Jurkat, Clone E6-1 (cell line): ENCODE data around the gene TEF. TPM values are rescaled to one million over a fixed set of nuclear protein-coding genes. Genes with fewer than 3 reads are reported as not detected.
A peak's percentile ranks its signal among the peaks of the same experiment; 100 is the strongest.

Source experiments
- DNase-seq: peaks from one replicate; pipeline ENCODE4 v3.0.0-alpha.2; 2011; ENCODE audit warnings: low read depth, low spot score
- H3K4me3 ChIP-seq: 2 replicates; pipeline ENCODE4 v1.5.1; 2011; ENCODE audit warnings: mild to moderate bottlenecking, low read length, control low read depth, moderate library complexity
- polyA plus RNA-seq: library from polyadenylated mRNA; unstranded; fragments of >200 nt; gene quantifications from one replicate; pipeline ENCODE4 v1.2.1, GENCODE V29; 2012; ENCODE audit warnings: missing spikeins; ENCODE audit not compliant: insufficient read length, insufficient read depth

The TEF gene, protein sequence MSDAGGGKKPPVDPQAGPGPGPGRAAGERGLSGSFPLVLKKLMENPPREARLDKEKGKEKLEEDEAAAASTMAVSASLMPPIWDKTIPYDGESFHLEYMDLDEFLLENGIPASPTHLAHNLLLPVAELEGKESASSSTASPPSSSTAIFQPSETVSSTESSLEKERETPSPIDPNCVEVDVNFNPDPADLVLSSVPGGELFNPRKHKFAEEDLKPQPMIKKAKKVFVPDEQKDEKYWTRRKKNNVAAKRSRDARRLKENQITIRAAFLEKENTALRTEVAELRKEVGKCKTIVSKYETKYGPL
- 6.2 TPM for polyA plus RNA-seq

DNA sequence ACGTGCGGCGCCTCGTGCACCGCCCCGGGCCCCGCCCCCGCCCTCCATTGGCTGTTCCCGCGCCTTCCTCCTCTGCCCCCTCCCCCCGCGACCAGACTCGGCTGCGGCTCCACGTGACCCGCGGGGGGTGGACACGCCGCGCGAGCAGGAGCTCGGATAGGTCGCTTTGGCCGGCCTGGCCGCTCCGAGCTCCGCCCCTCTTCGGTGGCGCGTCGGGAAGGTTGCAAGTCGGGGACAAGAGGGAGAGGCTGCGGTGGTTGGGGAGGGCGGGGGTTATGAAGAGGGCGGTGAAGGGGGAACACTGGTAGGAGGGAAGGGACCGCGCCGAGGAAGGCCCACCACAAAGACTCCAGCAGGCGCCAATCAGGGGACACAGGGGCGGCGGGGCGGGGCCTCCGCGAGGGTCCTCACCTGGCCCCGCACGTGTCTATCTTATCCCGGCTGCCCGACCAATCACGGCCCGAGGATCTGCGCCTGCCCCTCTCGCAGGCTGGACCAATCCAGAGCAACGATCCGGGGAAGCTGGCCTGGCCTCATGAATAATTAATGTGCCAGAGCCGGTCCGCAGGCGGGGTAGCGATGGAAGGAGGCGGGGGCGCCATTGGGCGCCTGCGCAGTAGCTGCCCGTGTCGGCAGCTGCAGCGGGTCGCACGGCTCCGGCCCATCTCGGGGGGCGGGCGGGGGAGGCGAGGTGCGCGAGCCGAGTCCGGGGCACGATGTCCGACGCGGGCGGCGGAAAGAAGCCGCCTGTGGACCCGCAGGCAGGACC, at the start of gene TEF:
Gene TEF (plus strand): TSS at position 614 of the 769 bp plus-strand sequence. CDS start 103 bp downstream, at position 717.
- peak; percentile 97 for DNase-seq
- H3K4me3 ChIP-seq = peak within 1 kb of the TSS; percentile 55

GRCh38 chr22:41332217-41332939, 49.4 kb upstream of the TEF start:
- no peak overlapping the region for H3K4me3 ChIP-seq
- DNase-seq = no peak

GRCh38 chr22:41333806-41334205, 47.9 kb upstream of the TEF start:
- H3K4me3 ChIP-seq = no peak overlapping the region
- no peak for DNase-seq

GRCh38 chr22:41334215-41334614, 47.5 kb upstream of the TEF start:
- H3K4me3 ChIP-seq = no peak overlapping the region
- no peak for DNase-seq

- H3K4me3 ChIP-seq = no peak overlapping the region
- DNase-seq = no peak
Measured at GRCh38 chr22:41334951-41335635, 46.6 kb upstream of the TEF start.

DNA sequence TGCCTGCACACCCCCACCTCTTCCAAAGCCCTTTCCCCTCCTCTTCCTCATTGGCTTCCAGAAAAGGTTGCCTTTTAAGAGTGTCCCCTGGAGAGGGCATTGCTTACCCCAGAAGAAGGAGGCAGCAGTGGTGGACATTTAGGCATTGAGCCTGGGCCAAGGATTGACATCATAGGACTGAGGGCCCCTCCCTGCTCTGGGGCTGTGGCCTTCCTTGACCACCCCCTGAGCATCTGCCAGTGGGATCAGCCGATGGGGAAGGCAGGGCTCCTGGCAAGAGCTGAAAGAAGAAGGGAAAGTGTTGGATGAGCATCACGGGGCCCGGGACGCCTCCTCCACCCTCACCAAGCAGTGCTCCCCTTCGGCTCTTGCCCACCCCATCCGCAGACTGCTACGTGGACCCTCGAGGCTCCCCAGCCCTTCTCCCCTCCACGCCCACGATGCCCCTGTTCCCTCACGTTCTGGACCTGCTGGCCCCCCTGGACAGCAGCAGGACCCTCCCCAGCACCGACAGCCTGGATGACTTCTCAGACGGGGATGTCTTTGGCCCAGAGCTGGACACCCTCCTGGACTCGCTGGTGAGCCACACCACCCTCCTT, 43.0 kb upstream of the TEF start:
- no peak overlapping the region for H3K4me3 ChIP-seq
- no peak for DNase-seq

DNA sequence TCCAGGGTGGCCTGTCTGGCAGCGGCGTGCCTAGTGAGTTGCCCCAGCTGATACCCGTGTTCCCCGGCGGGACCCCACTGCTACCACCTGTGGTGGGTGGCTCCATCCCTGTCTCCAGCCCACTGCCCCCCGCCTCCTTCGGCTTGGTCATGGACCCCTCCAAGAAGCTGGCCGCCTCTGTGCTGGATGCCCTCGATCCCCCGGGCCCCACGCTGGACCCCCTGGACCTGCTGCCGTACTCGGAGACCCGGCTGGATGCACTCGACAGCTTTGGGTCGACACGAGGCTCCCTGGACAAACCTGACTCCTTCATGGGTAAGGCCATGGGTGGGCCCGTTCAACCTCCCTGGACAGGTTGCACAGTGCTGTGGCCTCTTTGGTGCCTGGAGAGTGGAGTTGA, 41.9 kb upstream of the TEF start:
- DNase-seq = no peak
- H3K4me3 ChIP-seq = no peak overlapping the region

DNA sequence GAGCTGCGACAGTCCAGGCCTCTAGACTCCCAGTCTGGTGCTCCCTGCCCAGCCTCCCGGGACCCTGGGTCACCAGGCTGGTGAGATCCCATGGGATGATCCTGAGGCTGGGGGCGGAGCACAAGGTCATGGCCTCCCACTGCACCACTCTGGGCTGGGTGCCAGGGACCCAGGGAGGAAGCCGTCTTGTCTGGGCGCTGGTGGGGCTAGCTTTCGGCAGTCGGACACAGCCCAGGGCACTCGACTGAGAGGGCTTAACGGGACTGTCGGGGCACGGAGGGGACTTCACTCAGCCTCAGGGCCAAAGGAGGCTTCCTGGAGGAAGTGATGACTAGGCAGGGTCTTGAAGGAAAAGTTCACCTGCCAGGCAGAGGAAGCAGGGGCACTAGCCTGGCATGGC, 41.4 kb upstream of the TEF start:
- no peak overlapping the region for H3K4me3 ChIP-seq

GRCh38 chr22:41341012-41341411, 40.7 kb upstream of the TEF start:
- H3K4me3 ChIP-seq = no peak overlapping the region
- DNase-seq = no peak

More for the DNA sequence above, 41.4 kb upstream of the TEF start:
- no peak for DNase-seq

- no peak overlapping the region for H3K4me3 ChIP-seq
- no peak for DNase-seq
Measured at GRCh38 chr22:41341990-41342389, 39.8 kb upstream of the TEF start.

GRCh38 chr22:41343300-41343699, 38.4 kb upstream of the TEF start:
- no peak for DNase-seq
- no peak overlapping the region for H3K4me3 ChIP-seq

DNA sequence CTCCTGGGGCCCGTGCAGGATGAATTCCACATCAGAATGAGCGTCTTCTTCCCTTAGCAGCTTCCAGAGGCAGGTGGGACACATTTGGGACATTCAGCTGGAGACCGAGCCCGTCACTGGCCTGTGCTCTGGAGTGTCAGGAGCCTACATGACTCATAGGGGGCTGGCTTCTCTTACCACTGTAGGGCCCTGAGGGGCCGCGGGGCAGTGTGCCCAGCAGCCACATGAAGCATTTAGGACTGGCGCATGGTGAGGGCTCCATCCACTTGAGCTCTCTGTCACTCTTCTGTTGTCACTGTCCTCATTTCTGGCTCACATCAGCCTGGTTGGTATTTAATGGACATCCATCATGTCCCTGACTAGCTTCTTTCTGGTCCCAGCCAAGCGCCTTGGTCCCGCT, 38.0 kb upstream of the TEF start:
- DNase-seq = no peak

GRCh38 chr22:41344189-41344788, 37.5 kb upstream of the TEF start:
- no peak for DNase-seq
- no peak overlapping the region for H3K4me3 ChIP-seq

More for the DNA sequence above, 38.0 kb upstream of the TEF start:
- H3K4me3 ChIP-seq = no peak overlapping the region

DNA sequence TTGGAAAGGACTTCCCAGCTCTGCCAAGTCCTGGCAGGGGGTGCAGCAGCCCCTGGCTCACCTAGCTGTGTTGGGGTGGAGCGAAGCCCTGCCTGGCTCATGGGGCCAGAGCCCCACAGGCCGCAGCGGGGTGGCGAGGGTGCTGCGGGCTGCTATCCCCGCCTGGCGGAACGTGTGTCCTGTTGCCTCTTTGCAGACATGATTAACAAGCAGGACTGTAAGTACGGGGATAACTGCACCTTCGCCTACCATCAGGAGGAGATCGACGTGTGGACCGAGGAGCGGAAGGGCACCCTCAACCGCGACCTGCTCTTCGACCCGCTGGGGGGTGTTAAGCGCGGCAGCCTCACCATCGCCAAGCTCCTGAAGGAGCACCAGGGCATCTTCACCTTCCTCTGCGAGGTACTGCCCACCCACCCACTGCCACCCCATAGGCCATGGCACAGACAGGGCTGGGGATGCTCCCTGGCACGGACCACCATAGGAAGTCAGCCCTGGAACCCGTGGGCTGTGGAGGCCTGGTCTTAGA, 35.9 kb upstream of the TEF start:
- H3K4me3 ChIP-seq = no peak overlapping the region
- no peak for DNase-seq

GRCh38 chr22:41347066-41347859, 34.5 kb upstream of the TEF start:
- H3K4me3 ChIP-seq = no peak overlapping the region
- DNase-seq = no peak

DNA sequence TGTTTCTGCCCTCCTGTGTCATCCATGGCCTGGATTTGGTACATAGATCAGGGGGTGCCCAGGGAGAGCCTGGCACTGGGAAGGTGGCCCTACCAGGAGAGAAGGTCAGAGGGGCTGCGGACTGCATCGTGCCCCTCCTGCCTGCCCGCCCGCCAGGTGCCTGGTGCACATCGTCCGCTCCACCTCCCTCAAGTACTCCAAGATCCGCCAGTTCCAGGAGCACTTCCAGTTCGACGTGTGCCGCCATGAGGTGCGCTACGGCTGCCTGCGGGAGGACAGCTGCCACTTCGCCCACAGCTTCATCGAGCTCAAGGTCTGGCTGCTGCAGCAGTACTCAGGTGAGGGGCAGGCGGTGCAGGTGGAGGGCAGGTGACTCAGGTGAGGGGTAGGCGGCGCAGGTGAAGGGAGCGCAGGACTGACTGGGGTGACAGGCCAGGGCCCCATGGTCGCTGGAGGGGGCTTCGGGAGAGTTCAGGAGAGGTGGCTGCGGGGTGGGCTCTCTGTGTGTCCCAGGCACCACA, 32.7 kb upstream of the TEF start:
- no peak for DNase-seq
- H3K4me3 ChIP-seq = no peak overlapping the region

DNA sequence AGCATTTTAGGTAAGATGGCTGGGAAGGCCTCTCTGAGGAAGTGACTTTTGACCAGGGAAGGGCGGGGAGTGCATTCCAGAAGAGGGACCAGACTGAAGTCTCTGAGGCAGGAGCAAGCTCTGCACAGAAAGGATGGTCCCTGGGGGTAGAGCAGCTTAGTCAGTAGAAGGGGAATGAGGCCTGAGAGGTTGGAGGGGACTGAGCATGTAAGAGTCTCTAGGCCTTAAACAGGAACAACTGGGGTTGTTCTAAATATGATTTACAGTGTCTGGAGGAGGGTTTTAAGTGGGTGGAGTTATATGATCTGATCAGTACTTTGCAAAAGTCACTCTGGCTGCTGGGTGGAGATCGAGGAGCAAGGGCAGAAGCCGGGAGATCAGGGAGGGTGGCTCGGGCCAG, 31.7 kb upstream of the TEF start:
- no peak for DNase-seq
- H3K4me3 ChIP-seq = no peak overlapping the region
